Measurements from ENCODE around the gene PKN1. TPM values are rescaled to one million over a fixed set of nuclear protein-coding genes. Genes with fewer than 3 reads are reported as not detected.

The PKN1 gene
- total and polyA plus RNA-seq, 10 of the 15 experiments (the other 5 are each of a cell fraction or from before 2014, with no cell fraction given) = 1.0 to 189 (median 52.7) TPM

GRCh38 chr19:14511229-14511593, 78.1 kb downstream of the PKN1 start:
- H3K36me3 ChIP-seq (ENCODE audit: control insufficient read depth in 2 of 2, insufficient read depth in 2 of 2, low read length in 1 of 2) = peaks cover 3 to 11% of the 10 kb centered on the region in 2 experiments; a peak in 3 of 4 replicates
- in situ Hi-C loops (cut with MboI) = no loop called here
- no peak overlapping the region for H3K4me3 ChIP-seq
- no peaks in the 10 kb centered on the region for H3K9me3 ChIP-seq (replicated peaks; ENCODE audit: control insufficient read depth, insufficient read depth, low read length)
- no peaks in the 10 kb centered on the region for H3K27me3 ChIP-seq (replicated peaks in 1 of 2; ENCODE audit: control insufficient read depth in 2 of 2, insufficient read depth in 2 of 2, low read length in 1 of 2)
- intact Hi-C loops (cut with micrococcal nuclease; ENCODE audit: unreplicated experiment) = no loop called here
- no peak for ATAC-seq
- H3K4me2 ChIP-seq (ENCODE audit: control insufficient read depth, insufficient read depth) = no peak overlapping the region
- POLR2A ChIA-PET = interaction anchor here (0.7 kb wide), 1 partner anchor 649 kb away, joined by 3 read pairs; no protein-coding TSS in a partner anchor
- H3K79me2 ChIP-seq (ENCODE audit: control insufficient read depth, insufficient read depth, low read length) = peaks cover 10% of the 10 kb centered on the region
- FAIRE-seq = no peak
- H3K9ac ChIP-seq (ENCODE audit: control insufficient read depth, insufficient read depth, low read length) = no peak overlapping the region
- CTCF ChIA-PET = no interaction called here
- no peak for DNase-seq (ENCODE audit: low read depth, low spot score)
- 81% methylated on average over 4 of the region's 4 CpGs for WGBS (ENCODE audit: insufficient coverage, insufficient replicate concordance, low lambda C conversion rate, missing lambda C conversion rate)
- RAD21 ChIA-PET (ENCODE audit: unreplicated experiment) = no interaction called here
- BruUV-seq (replicated peaks) = no TSS peak
- no peak overlapping the region for H3K27ac ChIP-seq (ENCODE audit: control insufficient read depth, insufficient read depth)
- H2AFZ ChIP-seq (ENCODE audit: control insufficient read depth, low read depth, low read length) = no peak overlapping the region
- SMC1A ChIA-PET (ENCODE audit: uncharacterized antibody, unreplicated experiment) = no interaction called here
- peaks cover 8% of the 10 kb centered on the region for H3K4me1 ChIP-seq (ENCODE audit: control insufficient read depth, insufficient read depth, low read length)
- no peak for TF ChIP-seq SUPT20H (IDR thresholded peaks at IDR 0.05; ENCODE audit: borderline replicate concordance, control insufficient read depth, low read depth, low read length)
- H4K20me1 ChIP-seq (ENCODE audit: control insufficient read depth, insufficient read depth) = no peaks in the 10 kb centered on the region; the same call in 1 of the 2 replicates

- H3K4me1 ChIP-seq (ENCODE audit: control insufficient read depth, insufficient read depth, low read length) = peaks cover 9% of the 10 kb centered on the region
- no peak overlapping the region for H2AFZ ChIP-seq (ENCODE audit: control insufficient read depth, low read depth, low read length)
- H3K79me2 ChIP-seq (ENCODE audit: control insufficient read depth, insufficient read depth, low read length) = peaks cover 23% of the 10 kb centered on the region
- DNase-seq (ENCODE audit: low read depth, low spot score) (no peak), FAIRE-seq (no peak), ATAC-seq (no peak)
- H3K4me2 ChIP-seq (ENCODE audit: control insufficient read depth, insufficient read depth) = no peak overlapping the region
- H3K27ac ChIP-seq (ENCODE audit: control insufficient read depth, insufficient read depth) = no peak overlapping the region
- no peak overlapping the region for H3K9ac ChIP-seq (ENCODE audit: control insufficient read depth, insufficient read depth, low read length)
- H3K4me3 ChIP-seq = no peak overlapping the region
- no TSS peak for BruUV-seq (replicated peaks)
- RAD21 ChIA-PET (ENCODE audit: unreplicated experiment) = no interaction called here
- TF ChIP-seq JUNB (IDR thresholded peaks at IDR 0.05) (no peak), CHD2 (IDR thresholded peaks at IDR 0.05; ENCODE audit: borderline replicate concordance, low read depth, low read length) (no peak), YY1 (IDR thresholded peaks at IDR 0.05; ENCODE audit: low read depth, low read length) (no peak), PAX5 (IDR thresholded peaks at IDR 0.05; ENCODE audit: borderline replicate concordance, low read depth, low read length) (no peak), POLR2AphosphoS5 (IDR thresholded peaks at IDR 0.05; ENCODE audit: low read length) (no peak), ATF7 (IDR thresholded peaks at IDR 0.05; ENCODE audit: low read depth) (no peak), RCOR1 (conservative IDR thresholded peaks at IDR 0.05; ENCODE audit: low read depth, low read length) (no peak), MTA3 (IDR thresholded peaks at IDR 0.05; ENCODE audit: borderline replicate concordance, low read length) (no peak), IRF4 (IDR thresholded peaks at IDR 0.05; ENCODE audit: low read depth, low read length) (no peak), IRF5 (IDR thresholded peaks at IDR 0.05; ENCODE audit: borderline replicate concordance) (no peak), MLLT1 (IDR thresholded peaks at IDR 0.05) (no peak), RB1 (IDR thresholded peaks at IDR 0.05; ENCODE audit: borderline replicate concordance) (no peak), ZNF217 (IDR thresholded peaks at IDR 0.05) (no peak), ZSCAN29 (IDR thresholded peaks at IDR 0.05) (no peak), TCF3 (IDR thresholded peaks at IDR 0.05; ENCODE audit: borderline replicate concordance, insufficient read depth, low read depth, low read length) (no peak), STAT1 (conservative IDR thresholded peaks at IDR 0.05) (no peak)
- peaks cover 3 to 12% of the 10 kb centered on the region in 2 experiments; a peak in 3 of 4 replicates for H3K36me3 ChIP-seq (ENCODE audit: control insufficient read depth in 2 of 2, insufficient read depth in 2 of 2, low read length in 1 of 2)
- intact Hi-C loops (cut with micrococcal nuclease; ENCODE audit: unreplicated experiment) (no loop called here), in situ Hi-C loops (cut with MboI) (no loop called here)
- SMC1A ChIA-PET (ENCODE audit: uncharacterized antibody, unreplicated experiment) = no interaction called here
- no peaks in the 10 kb centered on the region for H3K27me3 ChIP-seq (replicated peaks in 1 of 2; ENCODE audit: control insufficient read depth in 2 of 2, insufficient read depth in 2 of 2, low read length in 1 of 2)
- POLR2A ChIA-PET = interaction anchor here (0.9 kb wide), 1 partner anchor 15 kb away, joined by 4 read pairs; no protein-coding TSS in a partner anchor
- CTCF ChIA-PET = interaction anchor here (0.6 kb wide), 1 partner anchor 35 kb away, joined by 4 read pairs; no protein-coding TSS in a partner anchor
- peaks cover 3% of the 10 kb centered on the region; the same call in 1 of the 2 replicates for H4K20me1 ChIP-seq (ENCODE audit: control insufficient read depth, insufficient read depth)
- WGBS (ENCODE audit: insufficient coverage, insufficient replicate concordance, low lambda C conversion rate, missing lambda C conversion rate) = 100% methylated on average over 14 of the region's 14 CpGs
- no peaks in the 10 kb centered on the region for H3K9me3 ChIP-seq (replicated peaks; ENCODE audit: control insufficient read depth, insufficient read depth, low read length)
These were observed 79.4 kb downstream of the PKN1 start for GRCh38 chr19:14512406-14512961.

Measured in GM12878 (cell line).